Thyroid gland (tissue), 4 donors: ENCODE results near the gene CAPZB.

Source experiments
- CTCF ChIP-seq, 6 experiments: fragments of 200-600 bp in 3 of 6; fragments of 450-650 bp in 3 of 6; sonication (generic) in 3 of 6; IDR thresholded peaks; one replicate each; pipeline ENCODE4 v1.5.1; 2016 to 2019; ENCODE audit warnings: antibody characterized with exemption in 6 of 6, mild to moderate bottlenecking in 2 of 6, inconsistent platforms in 1 of 6, moderate library complexity in 1 of 6
- POLR2A ChIP-seq, 2 donors: fragments of 450-650 bp; IDR thresholded peaks; one replicate each; pipeline ENCODE4 v1.6.1; 2017; ENCODE audit warnings: antibody characterized with exemption in 2 of 2, mild to moderate bottlenecking in 2 of 2, moderate library complexity in 1 of 2

- no peak for TF ChIP-seq CTCF (IDR thresholded peaks at IDR 0.05)
- TF ChIP-seq POLR2A (IDR thresholded peaks at IDR 0.05) = no peak
Measured at GRCh38 chr1:19310061-19310460, 175.3 kb downstream of the CAPZB start.
